NB4 (cell line): Measurements from ENCODE around the gene DRAXIN.

Source experiments
- MAX ChIP-seq: IDR thresholded peaks from 2 replicates; pipeline ENCODE4 v1.6.1; 2011; ENCODE audit warnings: low read depth, low read length
- POLR2A ChIP-seq: IDR thresholded peaks from 2 replicates; pipeline ENCODE4 v1.6.1; 2011; ENCODE audit warnings: mild to moderate bottlenecking; ENCODE audit not compliant: insufficient read length; ENCODE audit errors: extremely low read depth
- TF ChIP-seq, protein P1 (sequence below): IDR thresholded peaks from one replicate; pipeline ENCODE4 v1.5.1; 2012; ENCODE audit warnings: low read depth, low read length

GRCh38 chr1:11752359-11753088 is 61.0 kb downstream of the DRAXIN start:
- TF ChIP-seq, protein P1, sequence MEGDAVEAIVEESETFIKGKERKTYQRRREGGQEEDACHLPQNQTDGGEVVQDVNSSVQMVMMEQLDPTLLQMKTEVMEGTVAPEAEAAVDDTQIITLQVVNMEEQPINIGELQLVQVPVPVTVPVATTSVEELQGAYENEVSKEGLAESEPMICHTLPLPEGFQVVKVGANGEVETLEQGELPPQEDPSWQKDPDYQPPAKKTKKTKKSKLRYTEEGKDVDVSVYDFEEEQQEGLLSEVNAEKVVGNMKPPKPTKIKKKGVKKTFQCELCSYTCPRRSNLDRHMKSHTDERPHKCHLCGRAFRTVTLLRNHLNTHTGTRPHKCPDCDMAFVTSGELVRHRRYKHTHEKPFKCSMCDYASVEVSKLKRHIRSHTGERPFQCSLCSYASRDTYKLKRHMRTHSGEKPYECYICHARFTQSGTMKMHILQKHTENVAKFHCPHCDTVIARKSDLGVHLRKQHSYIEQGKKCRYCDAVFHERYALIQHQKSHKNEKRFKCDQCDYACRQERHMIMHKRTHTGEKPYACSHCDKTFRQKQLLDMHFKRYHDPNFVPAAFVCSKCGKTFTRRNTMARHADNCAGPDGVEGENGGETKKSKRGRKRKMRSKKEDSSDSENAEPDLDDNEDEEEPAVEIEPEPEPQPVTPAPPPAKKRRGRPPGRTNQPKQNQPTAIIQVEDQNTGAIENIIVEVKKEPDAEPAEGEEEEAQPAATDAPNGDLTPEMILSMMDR, result no peak
- TF ChIP-seq MAX (no peak), POLR2A (no peak)
